GM13977 (cell line): ENCODE results near the gene PAX2.

Experiments
- DNase-seq: peaks from one replicate; pipeline ENCODE4 v3.0.0; 2012; ENCODE audit warnings: low spot score
- in situ Hi-C: fragments of 300-500 bp; cut with MboI; formaldehyde crosslinking; loops from one replicate; pipeline ENCODE4 v1.12.0; 2022; ENCODE audit warnings: low sequenced_read_pairs, low pct_unique_long_range_greater_than_20kb, mixed read lengths, inconsistent platforms; ENCODE audit not compliant: unreplicated experiment
- TF ChIP-seq, protein P1 (sequence below): IDR thresholded peaks from 2 replicates; pipeline ENCODE4 v1.5.1; 2012; ENCODE audit warnings: mild to moderate bottlenecking, control low read depth; ENCODE audit not compliant: insufficient read depth; ENCODE audit errors: extremely low read depth, missing control alignments

Gene PAX2

DNA sequence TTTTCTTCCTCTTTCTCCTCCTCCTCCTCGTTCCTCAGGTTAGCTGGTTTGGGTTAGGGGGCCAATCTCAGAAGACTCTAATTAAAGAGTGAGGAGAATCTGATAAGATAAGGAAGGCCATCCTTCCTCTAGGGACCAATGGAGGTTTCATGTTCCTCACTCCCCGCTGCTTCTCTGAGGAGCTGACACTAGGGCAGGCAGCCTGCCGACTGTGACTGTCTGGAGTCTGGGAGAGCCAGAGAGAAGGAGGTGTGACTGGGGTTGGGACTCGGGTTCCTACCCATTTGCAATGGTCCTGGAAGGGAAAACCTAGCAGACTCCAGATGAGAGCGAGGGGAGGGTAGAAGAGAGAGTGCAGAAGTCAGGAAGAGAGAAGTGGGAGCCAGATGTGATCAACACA is 15.3 kb downstream of the PAX2 start:
- DNase-seq: no peak
- in situ Hi-C loops: no loop called here
- TF ChIP-seq, protein P1, sequence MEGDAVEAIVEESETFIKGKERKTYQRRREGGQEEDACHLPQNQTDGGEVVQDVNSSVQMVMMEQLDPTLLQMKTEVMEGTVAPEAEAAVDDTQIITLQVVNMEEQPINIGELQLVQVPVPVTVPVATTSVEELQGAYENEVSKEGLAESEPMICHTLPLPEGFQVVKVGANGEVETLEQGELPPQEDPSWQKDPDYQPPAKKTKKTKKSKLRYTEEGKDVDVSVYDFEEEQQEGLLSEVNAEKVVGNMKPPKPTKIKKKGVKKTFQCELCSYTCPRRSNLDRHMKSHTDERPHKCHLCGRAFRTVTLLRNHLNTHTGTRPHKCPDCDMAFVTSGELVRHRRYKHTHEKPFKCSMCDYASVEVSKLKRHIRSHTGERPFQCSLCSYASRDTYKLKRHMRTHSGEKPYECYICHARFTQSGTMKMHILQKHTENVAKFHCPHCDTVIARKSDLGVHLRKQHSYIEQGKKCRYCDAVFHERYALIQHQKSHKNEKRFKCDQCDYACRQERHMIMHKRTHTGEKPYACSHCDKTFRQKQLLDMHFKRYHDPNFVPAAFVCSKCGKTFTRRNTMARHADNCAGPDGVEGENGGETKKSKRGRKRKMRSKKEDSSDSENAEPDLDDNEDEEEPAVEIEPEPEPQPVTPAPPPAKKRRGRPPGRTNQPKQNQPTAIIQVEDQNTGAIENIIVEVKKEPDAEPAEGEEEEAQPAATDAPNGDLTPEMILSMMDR: no peak

DNA sequence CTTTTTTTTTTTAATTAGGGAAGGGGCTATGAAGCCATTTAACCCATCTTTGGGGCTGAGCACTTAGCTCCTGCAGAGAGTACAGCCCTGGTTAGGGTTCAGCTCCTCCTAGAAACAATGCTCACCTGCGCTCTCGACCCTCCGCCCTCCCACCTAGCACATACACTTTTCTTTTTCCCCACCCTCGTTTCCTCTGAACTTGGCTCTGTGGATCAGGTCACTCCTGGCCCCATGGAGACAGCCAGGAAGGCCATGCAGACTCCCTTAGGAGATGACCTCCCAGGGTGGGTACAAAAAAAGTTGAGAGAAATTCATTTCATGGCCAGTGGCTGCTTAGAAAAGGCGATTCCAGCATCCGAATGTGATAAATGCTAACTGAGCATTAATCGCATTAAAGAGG is 15.8 kb downstream of the PAX2 start:
- in situ Hi-C loops: no loop called here

DNA sequence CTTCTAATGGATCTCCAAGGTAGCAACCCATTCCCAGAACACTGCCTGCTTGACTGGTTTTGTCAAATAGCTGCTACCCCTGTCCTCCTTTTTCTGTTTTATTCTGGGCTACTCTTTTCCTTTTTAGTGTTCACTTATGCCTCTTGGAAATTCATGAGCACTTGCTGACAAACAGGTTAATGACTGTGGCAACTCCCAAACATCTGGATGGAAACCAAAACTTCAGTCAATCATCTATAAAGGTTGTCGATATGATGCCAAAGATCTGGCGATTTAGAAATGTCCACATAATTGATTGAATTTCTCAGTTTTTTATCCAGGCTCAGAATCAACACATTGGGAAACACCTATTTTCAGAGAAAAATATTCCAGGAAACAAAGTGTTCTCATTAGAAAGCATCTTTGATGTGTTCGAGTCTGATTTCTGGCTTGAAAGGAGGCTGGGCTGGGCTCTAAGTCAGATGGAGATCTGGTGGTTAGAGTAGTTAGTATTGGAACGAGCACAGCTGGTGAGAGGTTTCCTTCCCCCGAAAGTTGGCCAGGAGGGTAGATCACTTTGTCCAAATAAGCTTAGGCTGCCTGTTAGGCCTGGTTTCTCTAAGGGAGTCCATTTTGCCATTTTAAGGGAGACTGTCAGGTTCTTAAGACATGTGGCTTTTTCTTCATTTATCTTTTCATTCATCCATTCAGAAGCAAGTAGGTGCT is 17.8 kb downstream of the PAX2 start:
- TF ChIP-seq, protein P1: no peak
- no peak for DNase-seq
- in situ Hi-C loops: no loop called here

More for the DNA sequence above, 15.8 kb downstream of the PAX2 start:
- TF ChIP-seq, protein P1: no peak
- no peak for DNase-seq

DNA sequence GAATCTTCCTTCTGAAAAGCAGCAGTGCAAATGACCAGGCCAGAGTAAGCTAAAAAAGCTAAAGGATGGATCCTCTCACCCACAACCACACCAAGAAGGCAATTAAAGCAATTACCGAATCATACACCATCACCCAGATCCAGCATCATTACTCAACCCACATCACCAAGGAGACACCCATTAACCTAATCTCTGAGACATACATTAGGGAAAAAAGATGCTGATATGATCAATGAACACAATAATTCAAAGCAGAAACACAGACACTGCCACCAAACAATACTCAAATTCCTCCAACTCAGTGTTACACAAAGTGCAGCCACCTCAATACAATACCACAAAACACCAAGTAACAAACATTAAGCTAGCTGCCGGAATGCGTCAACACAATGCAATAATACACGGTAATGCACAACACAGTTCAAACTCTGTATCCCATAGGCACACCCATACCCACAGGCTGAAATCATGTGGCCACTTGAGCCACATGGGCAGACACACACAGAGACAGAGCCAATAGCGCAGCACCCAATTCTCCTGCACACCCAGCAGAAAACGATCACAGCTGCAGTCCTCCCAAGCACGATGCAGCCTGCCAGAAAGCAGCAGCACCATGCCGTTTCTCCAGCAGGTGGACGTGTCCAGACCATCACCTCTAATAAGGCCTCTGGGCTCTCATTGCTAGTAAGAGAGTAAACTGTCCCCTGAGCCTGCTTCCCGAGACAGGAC is 21.5 kb downstream of the PAX2 start:
- in situ Hi-C loops: no loop called here
- no peak for DNase-seq
- TF ChIP-seq, protein P1: no peak

DNA sequence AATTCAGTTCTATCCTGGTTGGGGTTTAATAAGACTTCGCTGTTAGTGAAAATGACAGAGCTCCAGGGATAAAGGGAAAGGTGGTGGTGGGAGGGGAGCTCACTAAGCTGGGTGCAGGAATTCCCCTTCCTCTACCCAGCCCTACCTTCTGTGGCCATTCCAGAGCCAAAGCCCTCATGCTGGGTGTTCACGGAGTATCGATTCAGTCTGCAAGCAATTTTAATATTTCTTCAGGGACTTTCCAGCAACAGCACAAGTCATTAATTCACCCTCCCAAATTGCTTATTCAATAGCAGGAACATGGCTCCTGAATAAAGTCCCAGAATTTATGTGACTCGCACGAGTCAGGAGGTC is 22.0 kb downstream of the PAX2 start:
- in situ Hi-C loops: no loop called here
- TF ChIP-seq, protein P1: no peak
- DNase-seq: no peak

DNA sequence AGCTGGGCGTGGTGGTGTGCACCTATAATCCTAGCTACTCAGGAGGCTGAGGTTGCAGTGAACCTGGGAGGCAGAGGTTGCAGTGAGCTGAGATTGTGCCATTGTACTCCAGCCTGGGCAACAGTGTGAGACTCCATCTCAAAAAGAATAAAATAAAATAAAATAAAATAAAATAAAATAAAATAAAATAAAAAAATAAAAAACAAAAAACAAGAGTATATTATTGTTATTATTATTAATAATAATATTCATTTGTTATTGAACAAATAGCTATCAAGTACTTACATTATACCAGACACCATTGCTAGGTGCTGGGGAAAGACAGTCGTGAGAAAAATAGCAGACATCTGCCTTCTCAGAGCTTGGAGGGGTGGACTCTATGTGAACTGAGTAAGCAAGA is 24.1 kb downstream of the PAX2 start:
- DNase-seq: no peak
- in situ Hi-C loops: no loop called here
- TF ChIP-seq, protein P1: no peak

DNA sequence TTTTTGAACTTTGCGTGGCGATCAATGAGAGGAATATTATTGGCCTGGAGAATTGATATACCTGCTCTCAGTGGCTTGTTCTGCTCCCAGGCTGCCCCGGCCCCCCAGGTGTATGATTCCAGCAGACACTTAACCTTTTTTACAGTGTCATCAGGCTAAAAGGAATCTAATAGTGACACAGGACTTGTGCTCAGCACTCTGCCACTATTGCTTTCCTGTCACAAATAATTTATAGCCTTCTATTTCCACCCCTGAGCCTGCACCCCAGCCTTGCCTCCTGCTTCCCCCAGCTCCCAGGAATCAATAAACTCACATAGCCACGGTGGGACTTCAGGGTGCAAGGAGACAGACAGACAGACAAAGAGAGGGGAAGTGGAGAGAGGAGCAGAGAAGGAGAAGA is 28.3 kb downstream of the PAX2 start:
- no peak for DNase-seq
- in situ Hi-C loops: no loop called here
- TF ChIP-seq, protein P1: no peak
